Measurements from ENCODE around the gene EFNA2. TPM values are rescaled to one million over a fixed set of nuclear protein-coding genes. Genes with fewer than 3 reads are reported as not detected.

EFNA2 gene
- total RNA-seq, 1 donor from 2014 or later, result not detected

GRCh38 chr19:1313695-1314613 is 28.3 kb downstream of the EFNA2 start:
- TF ChIP-seq POLR2AphosphoS5 (IDR thresholded peaks at IDR 0.05; ENCODE audit: insufficient read depth in 1 of 2, low read depth in 1 of 2) (no peak), POLR2A (IDR thresholded peaks at IDR 0.05) (no peak), CTCF (IDR thresholded peaks at IDR 0.05) (no peak)
- no peaks in the 10 kb centered on the region for H3K9me3 ChIP-seq
- peaks cover 11% of the 10 kb centered on the region for H3K4me1 ChIP-seq
- no peaks in the 10 kb centered on the region for H3K36me3 ChIP-seq
- no peak overlapping the region for H3K4me3 ChIP-seq
- intact Hi-C loops (cut with DNase I), result no loop called here
- no peak overlapping the region for H3K27ac ChIP-seq
- no peak for DNase-seq (ENCODE audit: extremely low spot score in 2 of 2)
- no peaks in the 10 kb centered on the region for H3K27me3 ChIP-seq

GRCh38 chr19:1315470-1316166 is 29.9 kb downstream of the EFNA2 start:
- Histone ChIP-seq H3K27ac (no peak overlapping the region), H3K4me1 (peaks cover 11% of the 10 kb centered on the region), H3K27me3 (no peaks in the 10 kb centered on the region), H3K9me3 (no peaks in the 10 kb centered on the region), H3K36me3 (no peaks in the 10 kb centered on the region), H3K4me3 (peak overlapping the region; percentile 13 to 37)
- DNase-seq (ENCODE audit: extremely low spot score in 2 of 2), result no peak
- intact Hi-C loops (cut with DNase I), result no loop called here
- TF ChIP-seq POLR2AphosphoS5 (IDR thresholded peaks at IDR 0.05; ENCODE audit: insufficient read depth in 1 of 2, low read depth in 1 of 2) (no peak), POLR2A (IDR thresholded peaks at IDR 0.05) (no peak), CTCF (IDR thresholded peaks at IDR 0.05) (peak; percentile 13 to 54 (median 32))

- Histone ChIP-seq H3K4me3 (no peak overlapping the region), H3K27me3 (no peaks in the 10 kb centered on the region), H3K36me3 (no peaks in the 10 kb centered on the region), H3K4me1 (peaks cover 11% of the 10 kb centered on the region), H3K27ac (no peak overlapping the region), H3K9me3 (no peaks in the 10 kb centered on the region)
- TF ChIP-seq CTCF (IDR thresholded peaks at IDR 0.05) (no peak), POLR2AphosphoS5 (IDR thresholded peaks at IDR 0.05; ENCODE audit: insufficient read depth in 1 of 2, low read depth in 1 of 2) (no peak), POLR2A (IDR thresholded peaks at IDR 0.05) (no peak)
- DNase-seq (ENCODE audit: extremely low spot score in 2 of 2), result no peak
- intact Hi-C loops (cut with DNase I), result no loop called here
Observed at GRCh38 chr19:1316466-1316865, 30.8 kb downstream of the EFNA2 start.

- intact Hi-C loops (cut with DNase I), result no loop called here
Observed at GRCh38 chr19:1317274-1318003, 31.8 kb downstream of the EFNA2 start.

More at GRCh38 chr19:1317274-1318003, 31.8 kb downstream of the EFNA2 start:
- no peak for DNase-seq (ENCODE audit: extremely low spot score in 2 of 2)
- Histone ChIP-seq H3K4me3 (no peak overlapping the region), H3K27me3 (peaks cover 6% of the 10 kb centered on the region), H3K4me1 (peaks cover 11% of the 10 kb centered on the region), H3K27ac (no peak overlapping the region), H3K36me3 (no peaks in the 10 kb centered on the region), H3K9me3 (no peaks in the 10 kb centered on the region)
- TF ChIP-seq CTCF (IDR thresholded peaks at IDR 0.05) (no peak), POLR2AphosphoS5 (IDR thresholded peaks at IDR 0.05; ENCODE audit: insufficient read depth in 1 of 2, low read depth in 1 of 2) (no peak), POLR2A (IDR thresholded peaks at IDR 0.05) (no peak)

Data from vagina (tissue), 2 donors.